ENCODE data around the gene NUP210.

Gene NUP210

GRCh38 chr3:13359916-13360315 lies 60.2 kb downstream of the NUP210 start:
- DNase-seq (ENCODE audit: low read depth in 2 of 2): no peak
- H3K4me3 ChIP-seq (replicated peaks in 1 of 2; ENCODE audit: low read depth in 2 of 2, low read length in 2 of 2): no peak overlapping the region
- TF ChIP-seq, protein P1, sequence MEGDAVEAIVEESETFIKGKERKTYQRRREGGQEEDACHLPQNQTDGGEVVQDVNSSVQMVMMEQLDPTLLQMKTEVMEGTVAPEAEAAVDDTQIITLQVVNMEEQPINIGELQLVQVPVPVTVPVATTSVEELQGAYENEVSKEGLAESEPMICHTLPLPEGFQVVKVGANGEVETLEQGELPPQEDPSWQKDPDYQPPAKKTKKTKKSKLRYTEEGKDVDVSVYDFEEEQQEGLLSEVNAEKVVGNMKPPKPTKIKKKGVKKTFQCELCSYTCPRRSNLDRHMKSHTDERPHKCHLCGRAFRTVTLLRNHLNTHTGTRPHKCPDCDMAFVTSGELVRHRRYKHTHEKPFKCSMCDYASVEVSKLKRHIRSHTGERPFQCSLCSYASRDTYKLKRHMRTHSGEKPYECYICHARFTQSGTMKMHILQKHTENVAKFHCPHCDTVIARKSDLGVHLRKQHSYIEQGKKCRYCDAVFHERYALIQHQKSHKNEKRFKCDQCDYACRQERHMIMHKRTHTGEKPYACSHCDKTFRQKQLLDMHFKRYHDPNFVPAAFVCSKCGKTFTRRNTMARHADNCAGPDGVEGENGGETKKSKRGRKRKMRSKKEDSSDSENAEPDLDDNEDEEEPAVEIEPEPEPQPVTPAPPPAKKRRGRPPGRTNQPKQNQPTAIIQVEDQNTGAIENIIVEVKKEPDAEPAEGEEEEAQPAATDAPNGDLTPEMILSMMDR (IDR thresholded peaks at IDR 0.05; ENCODE audit: low read depth, low read length): no peak

DNA sequence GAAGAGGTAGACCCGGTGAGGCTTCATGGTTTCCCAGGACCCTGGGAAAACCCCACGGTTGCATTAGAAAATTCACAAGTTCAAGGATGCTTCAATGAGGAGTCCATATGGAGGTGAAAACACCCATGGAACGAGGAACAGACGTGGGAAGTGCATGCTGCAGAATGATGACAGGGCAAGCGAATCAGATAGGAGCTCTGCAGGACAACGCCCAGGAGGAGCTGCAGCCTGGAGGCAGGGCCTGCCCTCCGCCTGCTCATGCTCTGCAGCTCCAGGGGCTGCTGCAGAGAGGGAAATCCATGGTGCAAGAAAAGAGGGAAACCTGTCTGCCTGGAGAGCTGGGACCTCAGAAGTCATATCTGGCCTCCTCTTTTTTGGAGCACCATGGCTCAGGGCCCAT lies 61.5 kb downstream of the NUP210 start:
- no peak overlapping the region for H3K4me3 ChIP-seq (replicated peaks in 1 of 2; ENCODE audit: low read depth in 2 of 2, low read length in 2 of 2)
- TF ChIP-seq, protein P1 (IDR thresholded peaks at IDR 0.05; ENCODE audit: low read depth, low read length): no peak
- DNase-seq (ENCODE audit: low read depth in 2 of 2): no peak

DNA sequence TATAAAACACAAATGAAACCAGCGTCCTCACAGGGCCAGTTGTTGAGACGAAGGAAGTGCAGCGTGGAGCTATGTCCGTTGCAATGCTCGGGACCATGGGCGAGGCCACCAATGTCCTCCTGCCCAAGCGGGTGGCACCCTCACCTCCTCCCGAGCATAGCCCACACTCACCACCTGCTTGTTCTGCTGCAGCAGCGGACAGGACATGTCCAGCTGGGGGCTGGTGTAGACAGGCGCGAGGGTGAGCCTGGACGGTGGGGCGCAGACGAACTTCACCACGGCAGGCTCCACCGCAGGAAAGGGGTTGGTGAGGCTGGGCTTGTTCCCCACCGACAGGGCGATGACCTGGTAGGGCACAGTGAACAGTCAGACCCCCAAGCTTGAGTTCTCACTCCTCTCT lies 62.1 kb downstream of the NUP210 start:
- H3K4me3 ChIP-seq (replicated peaks in 1 of 2; ENCODE audit: low read depth in 2 of 2, low read length in 2 of 2): no peak overlapping the region
- TF ChIP-seq, protein P1 (IDR thresholded peaks at IDR 0.05; ENCODE audit: low read depth, low read length): no peak
- no peak for DNase-seq (ENCODE audit: low read depth in 2 of 2)

- no peak for DNase-seq (ENCODE audit: low read depth in 2 of 2)
- no peak overlapping the region for H3K4me3 ChIP-seq (replicated peaks in 1 of 2; ENCODE audit: low read depth in 2 of 2, low read length in 2 of 2)
- TF ChIP-seq, protein P1 (IDR thresholded peaks at IDR 0.05; ENCODE audit: low read depth, low read length): no peak
Measured at GRCh38 chr3:13357074-13357473, 63.0 kb downstream of the NUP210 start.

DNA sequence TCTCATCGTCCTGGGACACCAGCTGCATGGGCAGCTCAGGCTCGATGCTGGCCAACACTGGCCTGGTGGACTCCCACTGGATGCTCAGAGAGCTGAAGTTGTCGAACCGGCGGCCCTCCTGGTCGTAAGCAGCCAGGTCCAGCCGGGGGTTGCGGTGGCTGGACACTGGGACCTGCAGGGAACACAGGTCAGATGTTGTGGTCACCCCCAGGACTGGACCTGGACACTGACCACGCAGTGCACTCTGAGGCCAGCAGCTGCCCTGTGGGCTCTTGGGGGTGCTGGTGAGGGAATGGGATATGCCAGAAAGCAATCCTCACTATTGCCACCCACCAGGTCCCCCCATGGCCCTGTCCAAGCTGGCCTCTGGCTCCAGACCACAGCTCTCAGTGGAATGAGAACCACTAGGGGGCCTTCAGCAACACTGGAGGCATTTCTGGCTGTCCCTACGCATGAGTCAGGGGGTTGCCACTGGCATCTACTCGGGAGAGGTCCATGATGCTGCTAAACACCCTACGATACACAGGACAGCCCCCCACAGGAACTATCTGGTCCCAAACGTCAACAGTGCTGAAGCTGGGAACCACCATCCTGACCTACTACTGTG lies 66.1 kb downstream of the NUP210 start:
- peak in 1 of 2 donors; percentile 7 for DNase-seq (ENCODE audit: low read depth in 2 of 2)
- no peak overlapping the region for H3K4me3 ChIP-seq (replicated peaks in 1 of 2; ENCODE audit: low read depth in 2 of 2, low read length in 2 of 2)
- TF ChIP-seq, protein P1 (IDR thresholded peaks at IDR 0.05; ENCODE audit: low read depth, low read length): peak; percentile 25

- no peak for DNase-seq (ENCODE audit: low read depth in 2 of 2)
- TF ChIP-seq, protein P1 (IDR thresholded peaks at IDR 0.05; ENCODE audit: low read depth, low read length): no peak
- no peak overlapping the region for H3K4me3 ChIP-seq (replicated peaks in 1 of 2; ENCODE audit: low read depth in 2 of 2, low read length in 2 of 2)
Measured at GRCh38 chr3:13353506-13353905, 66.6 kb downstream of the NUP210 start.

GRCh38 chr3:13352621-13353131 lies 67.4 kb downstream of the NUP210 start:
- no peak for DNase-seq (ENCODE audit: low read depth in 2 of 2)
- TF ChIP-seq, protein P1 (IDR thresholded peaks at IDR 0.05; ENCODE audit: low read depth, low read length): no peak

More at GRCh38 chr3:13352621-13353131, 67.4 kb downstream of the NUP210 start:
- no peak overlapping the region for H3K4me3 ChIP-seq (replicated peaks in 1 of 2; ENCODE audit: low read depth in 2 of 2, low read length in 2 of 2)

Data from cardiac fibroblast (primary cell).